Suppressor macrophage treated with lipopolysaccharide for 4 hours (primary cell): ENCODE data around the gene WDR7.

Source experiments
- DNase-seq: peaks from one replicate; pipeline ENCODE4 v3.0.0-alpha.2; 2020

WDR7 gene

DNA sequence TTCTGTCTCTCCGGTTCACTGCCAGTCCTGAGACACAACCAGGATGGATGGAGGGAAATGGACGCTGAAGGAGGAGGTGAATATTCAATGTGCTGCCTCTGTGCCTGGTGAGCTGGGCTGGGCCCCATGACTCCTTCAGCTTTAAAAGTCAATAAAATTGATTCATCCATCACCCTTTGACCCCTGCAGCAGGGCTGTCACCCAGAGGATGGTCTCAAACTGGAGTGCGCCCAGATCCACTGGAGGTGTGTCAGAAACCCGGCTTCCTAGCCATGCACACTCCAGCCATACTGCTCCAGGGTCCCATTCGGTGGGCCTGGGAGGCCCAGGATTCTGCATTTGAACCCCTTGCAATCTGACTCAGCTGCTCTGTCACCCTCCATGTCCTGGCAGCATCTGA is 401.6 kb downstream of the WDR7 start:
- no peak for DNase-seq

DNA sequence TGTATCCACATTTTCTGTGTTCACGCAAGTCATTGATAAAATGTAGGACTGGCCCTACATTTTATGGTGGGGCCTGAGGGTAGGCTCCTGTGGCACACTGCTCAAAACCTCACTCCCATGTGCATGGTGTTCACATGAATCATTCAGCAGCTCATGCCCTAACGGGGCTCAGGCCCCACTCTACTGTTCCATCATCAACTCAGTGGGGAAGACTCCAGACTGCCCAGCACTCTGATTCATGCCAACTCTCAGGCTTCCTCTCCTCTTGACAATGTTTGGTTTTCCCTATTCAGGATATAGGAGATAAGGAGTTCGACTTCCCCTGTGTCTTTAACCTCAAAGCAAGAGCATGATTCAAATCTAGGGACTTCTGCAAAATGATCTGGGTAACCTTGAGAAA is 403.7 kb downstream of the WDR7 start:
- no peak for DNase-seq

DNA sequence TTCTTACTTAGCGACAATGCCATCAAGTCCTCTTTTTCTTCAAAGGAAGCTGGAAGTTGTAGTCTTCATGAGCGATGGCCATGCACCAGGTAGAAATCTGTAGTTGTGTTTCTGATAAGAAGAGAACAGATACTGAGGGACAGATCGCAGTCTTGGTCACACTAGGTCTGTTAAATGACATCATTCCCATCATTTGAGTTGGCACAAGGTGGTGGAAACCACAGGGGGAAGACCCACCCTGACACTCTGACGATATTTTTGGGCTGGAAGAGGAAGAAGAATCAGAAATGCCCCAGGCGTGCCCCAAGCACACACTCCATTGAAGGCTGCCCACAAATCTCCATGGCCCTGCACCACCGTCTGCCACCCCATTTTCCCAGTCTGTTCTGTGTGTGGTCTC is 406.7 kb downstream of the WDR7 start:
- DNase-seq: no peak

DNA sequence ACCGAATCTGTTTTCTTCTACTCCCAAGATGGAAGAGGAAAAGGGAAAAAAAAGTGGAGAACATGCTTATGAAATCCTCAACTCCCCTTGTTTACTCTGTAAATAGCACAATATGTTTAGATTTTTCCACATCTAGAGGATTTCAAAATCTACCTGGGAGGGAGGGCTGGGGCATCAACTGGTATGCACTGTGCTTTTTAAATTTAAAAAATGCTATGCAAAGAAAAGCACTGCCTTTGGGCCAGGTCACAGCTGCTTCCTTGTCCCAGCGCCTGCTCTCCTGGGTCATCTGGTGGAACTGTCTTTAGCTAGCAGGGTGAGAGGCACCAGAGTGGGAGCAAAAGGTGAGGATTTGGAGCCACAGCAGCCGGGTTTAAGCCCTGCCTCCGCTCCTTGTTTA is 407.6 kb downstream of the WDR7 start:
- DNase-seq: no peak

DNA sequence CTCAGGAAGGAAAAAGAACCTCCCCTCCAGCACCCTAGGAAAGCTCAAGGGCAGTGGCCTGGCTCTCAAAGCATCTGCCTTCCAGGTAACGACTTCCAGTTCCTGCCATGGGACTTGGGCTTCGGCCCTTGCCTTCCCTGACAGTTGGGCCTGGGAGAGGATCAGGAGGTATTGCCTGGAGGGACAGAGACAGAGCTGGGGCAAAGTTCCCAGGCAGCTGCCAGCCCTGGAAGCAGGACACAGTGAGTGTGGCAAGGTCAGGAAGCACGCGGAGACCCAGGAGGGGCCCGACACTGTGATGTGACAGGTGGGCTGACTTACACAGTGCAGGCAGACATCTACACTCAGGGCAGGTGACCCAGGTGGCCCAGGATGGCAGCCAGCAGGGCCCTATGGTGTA is 408.2 kb downstream of the WDR7 start:
- no peak for DNase-seq

DNA sequence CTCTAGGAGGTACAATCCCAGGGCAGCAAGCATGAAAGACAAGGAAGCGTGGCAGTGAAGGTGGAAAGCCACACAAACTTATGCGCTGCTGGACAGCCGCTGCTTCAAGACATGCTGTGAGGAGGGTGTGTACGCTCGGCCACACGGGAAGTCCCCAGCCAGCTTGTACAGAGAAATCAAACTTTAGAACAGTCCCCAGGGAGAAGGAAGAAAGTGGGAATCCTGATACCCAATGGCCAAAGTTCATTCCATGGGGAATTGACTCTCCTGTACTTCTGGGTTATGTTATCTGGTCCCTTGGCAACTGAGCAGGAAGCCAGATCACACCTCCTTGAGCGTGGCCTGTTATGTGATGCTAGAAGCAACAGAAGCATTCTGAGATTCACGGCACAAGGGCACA is 409.7 kb downstream of the WDR7 start:
- no peak for DNase-seq

DNA sequence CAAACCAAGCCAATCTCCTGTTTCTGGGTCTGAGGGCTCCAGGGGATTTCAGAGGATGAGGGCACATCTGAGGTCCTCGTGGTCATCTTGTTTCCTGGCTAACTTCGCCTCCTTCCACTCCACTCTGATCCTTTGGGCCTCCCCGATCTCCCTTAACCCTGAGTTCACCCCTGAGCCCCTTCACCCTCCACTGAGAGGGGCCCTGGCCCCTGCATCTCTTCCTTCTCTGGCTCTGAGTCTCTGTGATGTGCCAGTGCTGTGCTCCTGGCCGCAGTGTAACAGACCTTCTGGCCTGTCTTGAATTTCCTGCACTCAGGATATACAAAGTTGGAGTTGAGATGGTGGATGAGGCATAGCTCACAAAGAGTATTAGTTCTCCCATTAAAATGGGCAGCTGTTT is 411.0 kb downstream of the WDR7 start:
- DNase-seq: no peak

DNA sequence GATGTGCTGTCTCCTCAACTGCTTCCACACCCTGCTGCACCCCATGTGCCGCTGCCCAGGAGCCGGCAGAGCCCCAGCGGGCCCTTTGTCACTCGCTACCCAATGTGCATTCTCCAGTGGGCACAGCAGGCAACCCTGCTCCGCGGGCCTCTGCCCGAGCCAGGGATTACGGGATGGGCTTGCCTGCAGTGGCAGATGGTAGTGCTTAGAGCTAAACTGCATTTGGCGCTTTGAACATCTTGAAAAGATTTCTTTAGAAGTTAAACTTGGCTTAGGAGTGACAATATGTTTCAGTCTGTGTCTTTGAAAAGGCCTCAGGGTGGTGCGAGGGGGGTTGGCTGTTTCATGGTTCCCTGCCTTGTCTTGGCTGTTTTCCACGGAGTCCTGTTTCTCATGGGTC is 411.7 kb downstream of the WDR7 start:
- no peak for DNase-seq

DNA sequence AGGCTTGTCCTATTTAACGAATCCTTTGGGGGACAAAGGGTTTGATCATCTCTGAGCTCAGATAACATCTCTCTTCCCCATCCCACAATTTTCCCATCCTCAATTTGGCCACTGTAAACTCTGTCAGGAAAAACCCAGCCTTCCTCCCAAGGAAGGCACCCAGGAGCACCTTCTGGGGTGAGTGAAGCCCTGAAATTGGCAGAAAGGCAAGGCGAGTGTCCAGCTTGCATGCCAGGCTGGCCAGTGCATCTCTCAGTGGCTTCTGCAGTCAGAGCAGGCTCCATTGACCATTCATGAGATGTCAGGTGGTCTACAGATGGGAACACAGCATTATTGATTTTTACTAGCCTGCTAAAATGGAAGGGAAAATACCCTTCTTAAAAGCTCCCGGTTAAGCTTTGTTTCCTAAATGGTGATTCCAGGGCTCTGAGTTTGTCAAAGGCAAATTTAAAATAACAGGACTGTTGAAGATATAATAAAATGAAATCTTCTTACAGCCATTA is 412.5 kb downstream of the WDR7 start:
- no peak for DNase-seq

DNA sequence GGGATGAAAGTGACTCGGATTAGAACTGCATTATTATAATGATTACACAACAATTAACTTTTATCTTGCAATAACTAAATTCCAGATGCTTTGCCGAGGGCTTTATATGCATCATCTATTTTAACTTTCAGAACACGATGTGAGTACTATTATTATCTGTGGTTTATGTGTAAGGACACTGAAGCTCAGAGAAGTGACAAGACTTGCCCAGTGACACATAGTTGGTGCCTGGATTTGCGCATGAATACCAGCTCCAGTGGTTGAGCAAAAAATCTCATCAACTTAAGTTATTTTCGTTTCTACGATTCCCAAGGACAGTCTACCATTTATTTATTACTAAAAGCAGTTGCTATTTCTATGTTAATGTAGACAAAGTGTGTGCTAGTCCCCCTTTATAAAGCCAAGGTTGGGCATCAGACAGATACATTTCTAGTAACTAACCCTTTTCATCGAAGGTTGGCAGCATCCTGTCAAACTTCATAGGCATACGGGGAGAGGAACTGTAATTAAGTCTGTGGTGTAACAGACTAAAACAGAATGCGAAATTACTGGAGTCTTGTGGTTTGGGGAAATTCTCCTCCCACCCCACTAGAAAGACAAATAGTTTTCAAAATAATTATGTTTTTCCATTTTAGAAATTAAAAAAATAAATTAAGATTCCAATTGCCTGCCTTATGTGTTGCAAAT is 422.5 kb downstream of the WDR7 start:
- DNase-seq: peak; percentile 35

DNA sequence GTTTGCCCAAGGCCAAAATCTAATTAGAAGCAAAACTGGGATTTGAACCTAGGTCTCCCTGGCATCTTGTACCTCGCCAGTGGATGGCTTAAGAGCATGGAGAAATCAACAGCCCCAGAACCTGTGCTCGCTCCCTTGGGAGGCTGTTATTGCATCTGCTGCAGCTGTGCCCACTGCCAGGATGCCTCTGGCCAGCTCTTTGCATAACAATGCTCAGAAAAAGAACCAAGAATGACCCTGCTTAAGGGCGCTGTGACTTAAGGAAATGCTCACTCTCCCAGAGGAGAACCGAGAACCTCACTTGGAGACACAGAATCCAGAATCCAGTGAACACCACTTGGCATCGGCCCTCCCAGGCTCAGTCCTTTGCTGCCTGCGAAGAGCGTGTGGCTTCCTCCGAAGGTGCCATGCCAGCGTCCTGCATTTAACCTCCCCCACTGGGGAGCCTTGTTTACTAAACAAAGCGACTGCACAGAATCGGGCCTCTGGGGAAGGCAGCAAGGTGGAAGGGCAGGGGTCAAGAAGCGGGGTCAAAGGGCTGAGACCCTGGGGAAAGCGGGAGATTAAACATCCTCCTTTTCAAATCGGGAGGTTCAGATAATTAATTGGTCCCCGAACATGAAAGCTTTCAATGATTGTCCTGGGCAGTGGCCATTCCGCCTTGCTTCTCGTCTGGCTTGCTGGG is 424.7 kb downstream of the WDR7 start:
- no peak for DNase-seq

DNA sequence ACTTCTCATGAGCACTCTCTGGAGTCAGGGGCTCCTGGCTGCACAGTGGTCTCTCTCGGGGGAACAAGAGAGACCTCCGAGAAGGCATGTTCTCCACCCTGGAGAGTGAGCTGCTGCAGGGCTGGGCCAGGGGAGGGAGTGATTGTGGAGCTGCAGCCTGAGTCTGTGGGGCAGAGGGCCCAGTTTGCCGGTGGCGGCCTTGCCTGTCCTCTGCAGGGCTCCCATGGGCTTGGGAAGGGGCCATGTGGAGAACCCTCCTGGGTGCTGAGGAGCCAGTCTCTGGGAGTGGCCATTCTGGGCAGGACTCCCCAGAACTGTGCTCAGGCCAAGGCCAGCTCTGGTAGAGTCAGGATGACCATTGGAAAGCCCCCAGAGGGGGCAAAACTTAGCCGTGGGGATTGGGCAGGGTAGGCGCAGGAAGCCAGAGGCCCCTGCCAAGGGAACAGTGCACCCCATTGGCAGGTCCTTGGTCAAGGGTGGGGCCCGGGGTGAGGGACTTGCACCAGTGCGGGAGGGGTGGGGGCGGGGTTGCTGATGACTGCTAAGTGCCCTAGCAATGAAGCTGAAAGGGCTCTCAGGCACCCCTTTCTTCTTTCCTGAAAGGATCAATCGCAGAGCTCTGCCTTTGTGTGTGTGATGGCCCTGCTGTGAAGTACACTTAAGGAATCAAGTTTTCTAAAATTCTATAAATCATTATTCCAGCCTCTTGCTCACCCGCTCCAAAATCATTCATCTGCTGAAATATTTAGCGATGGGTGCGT is 426.0 kb downstream of the WDR7 start:
- no peak for DNase-seq

DNA sequence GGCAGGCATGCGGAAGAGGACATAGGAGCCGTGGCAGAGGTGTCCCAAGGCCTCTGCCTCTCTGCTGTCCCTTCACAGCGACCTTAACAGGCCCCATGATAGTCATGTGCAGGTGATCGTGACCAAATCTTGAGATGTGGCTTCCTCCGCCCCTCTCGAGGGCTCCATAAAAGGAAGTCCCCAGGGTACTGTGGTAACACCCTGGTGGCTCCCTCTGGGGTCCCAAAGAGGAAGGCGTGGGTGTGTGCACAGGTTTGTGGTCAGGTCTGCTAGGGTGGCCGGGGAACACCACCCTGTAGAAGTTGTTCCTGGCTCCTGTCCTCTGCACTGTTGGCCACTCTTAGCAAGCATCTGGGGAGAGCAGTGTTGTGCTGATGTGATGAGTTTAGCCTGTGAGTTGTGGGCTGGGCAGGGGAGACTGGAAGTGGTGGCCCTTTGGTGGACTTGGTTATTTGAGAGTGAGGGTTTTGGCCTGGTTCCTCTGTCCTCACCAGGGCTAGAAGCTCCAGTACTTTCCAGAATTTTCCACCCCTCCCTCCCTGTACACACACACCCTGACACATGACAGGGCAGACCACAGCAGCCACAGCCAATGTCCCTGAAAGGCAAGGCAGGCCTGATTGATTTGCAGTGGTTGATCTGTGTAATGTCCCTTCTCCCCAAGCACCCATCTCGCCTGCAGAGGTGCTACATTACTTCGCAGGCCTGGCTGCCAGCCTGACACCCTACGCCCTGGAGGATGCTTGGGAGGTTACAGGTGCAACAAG is 426.8 kb downstream of the WDR7 start:
- DNase-seq: no peak

DNA sequence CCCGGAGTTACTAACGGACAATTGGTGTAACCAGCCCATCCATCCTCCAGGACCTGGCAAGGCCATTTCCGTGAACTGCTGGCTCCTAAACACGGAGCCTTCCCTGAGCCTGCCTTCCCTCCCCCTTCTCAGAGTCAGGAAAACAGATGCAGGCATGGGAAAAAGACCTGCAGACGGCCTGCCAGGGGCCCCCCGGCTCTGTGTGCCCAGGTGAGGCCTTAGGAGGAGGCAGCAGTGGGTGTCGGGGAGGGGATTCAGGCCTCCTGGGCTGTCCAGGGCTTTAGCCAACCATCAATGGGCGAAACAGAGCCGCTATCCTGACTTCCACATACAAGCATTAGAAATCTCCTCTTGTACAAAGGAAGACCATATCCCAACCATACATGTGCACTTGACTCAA is 427.5 kb downstream of the WDR7 start:
- DNase-seq: no peak

DNA sequence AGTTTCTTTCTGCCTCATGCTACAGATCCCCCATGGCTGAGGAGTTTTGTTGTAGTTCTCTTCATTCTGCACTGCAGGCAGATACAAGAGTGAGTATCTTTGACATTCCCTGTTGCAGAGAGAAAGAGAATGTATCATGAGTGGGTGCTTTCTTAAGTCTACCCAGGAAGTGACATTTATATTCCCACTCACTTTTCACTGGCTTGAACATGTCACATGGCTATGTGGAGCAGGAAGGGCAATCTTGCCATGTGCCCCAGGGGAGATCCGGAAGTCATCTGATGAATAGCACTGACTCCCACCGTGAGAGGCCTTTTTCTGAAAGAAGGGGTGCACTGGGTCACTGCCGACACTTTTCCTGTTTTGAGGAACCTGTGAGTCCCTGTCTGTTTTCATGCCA is 429.3 kb downstream of the WDR7 start:
- DNase-seq: no peak

DNA sequence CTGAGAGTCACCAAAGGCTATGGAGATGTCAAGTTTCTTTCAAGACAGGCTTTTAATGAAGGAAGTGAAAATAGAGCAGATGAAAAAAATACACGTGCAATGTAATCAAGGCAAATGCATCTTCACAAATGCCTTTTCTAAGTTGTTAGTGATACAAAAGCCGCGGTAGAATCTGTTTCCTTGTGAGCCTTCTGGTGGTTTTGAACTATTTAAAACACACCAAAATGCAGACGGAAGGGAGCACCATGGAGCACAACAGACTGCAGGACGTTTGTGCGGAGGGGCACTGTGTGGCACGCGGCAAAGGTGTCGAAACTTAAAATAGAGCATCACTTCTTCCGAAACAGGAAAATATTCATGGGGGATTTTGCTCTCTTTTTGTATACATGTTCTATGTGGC is 430.7 kb downstream of the WDR7 start:
- peak; percentile 30 for DNase-seq

DNA sequence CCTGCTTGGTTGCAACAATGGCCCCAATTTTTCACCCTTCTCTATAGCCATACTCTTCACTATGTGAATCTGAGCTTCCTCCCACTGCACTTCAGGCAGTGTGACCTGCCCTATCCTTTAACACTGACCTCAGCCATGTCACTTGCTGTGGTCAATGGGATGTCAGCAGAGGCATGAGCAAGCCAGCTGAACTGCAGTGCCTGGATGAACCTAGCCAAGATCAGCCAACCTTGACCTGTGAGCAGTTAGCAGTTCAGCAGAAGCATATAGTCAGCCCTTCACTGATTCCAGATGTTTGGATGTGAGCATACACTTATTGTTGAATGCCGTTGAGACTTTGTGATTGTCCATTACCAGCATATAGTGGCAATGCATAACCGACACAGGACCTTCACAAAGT is 432.3 kb downstream of the WDR7 start:
- no peak for DNase-seq

DNA sequence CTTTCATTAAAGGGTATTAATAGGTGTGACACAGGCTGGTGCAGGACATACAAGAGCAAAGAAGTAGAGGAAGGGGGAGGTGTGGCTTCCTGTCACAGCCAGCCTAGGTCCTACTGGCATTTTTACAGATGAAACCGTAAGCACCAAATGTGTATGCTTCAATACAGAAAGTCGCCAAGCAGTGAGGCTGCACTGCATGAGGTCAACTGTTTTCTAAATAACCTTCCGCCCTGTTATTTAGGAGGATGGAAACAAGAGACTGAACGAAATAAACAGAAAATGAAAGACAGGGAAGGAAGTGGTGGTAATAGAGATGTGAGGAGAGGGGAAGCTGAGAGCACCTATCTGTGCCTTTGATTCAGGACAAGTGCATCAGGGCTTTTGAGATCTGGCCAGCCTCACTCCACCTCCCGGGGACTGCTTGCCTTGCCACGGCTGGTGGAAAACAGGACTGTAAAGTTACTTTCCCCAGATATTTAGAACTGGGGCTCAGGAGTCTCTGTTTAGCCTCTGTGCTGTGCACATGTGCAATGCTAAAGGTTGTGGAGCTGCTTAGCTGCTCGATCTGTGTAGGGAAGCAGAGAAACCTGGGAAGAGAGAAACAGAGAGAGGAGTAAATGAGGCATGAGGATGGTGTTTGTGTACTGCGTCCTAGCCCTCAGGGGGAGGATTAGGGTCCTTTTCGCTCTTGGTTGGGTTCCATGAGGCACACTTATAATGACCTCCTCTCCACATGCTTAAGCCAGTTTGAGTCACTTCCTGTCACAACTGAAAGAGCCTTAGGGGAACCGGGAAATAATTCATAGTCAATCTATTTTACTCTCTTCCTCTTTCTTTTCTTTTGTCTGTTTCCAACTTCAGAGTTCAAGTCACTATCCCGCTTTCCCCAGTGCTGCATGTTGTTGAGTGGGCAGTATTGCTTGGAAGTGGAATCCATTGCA is 433.4 kb downstream of the WDR7 start:
- DNase-seq: peak; percentile 73

DNA sequence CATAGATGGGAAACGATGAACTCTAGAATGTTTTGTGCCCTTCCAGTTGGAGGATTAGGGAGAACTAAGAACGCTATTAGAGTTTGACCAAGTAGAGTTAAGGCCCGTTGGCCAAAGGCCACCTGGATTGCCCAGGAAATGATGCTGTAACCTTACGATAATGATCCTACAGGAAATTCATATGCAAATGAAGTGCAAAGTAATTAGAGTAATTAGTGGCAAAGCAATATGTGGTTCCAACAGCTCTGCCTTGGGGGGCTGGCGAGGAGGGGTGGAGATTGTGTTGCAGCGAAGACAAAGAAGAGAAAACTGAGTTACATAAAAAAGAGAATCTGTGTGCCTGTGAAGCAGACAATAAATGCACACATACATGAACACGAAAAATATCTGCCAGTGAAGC is 434.2 kb downstream of the WDR7 start:
- no peak for DNase-seq

DNA sequence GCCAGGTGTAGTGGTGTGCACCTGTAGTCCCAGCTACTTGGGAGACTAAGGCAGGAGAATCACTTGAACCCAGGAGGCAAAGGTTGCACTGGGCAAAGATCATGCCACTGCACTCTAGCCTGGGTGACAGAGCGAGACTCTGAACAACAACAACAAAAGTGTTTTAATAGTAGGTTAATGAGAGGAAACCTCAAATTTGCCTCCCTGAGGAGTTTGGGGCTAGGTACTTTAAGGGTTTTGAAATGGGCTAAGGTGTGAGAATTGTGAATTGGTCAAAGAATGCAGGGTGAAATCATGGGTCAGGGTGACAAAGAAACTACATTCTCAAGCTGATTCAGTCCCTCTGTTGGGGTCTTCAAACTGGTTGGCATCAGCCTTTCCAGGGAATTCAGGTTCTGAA is 435.0 kb downstream of the WDR7 start:
- no peak for DNase-seq
